ENCODE measurements around the gene SLC25A26. TPM values are rescaled to one million over a fixed set of nuclear protein-coding genes. Genes with fewer than 3 reads are reported as not detected.
A peak's percentile ranks its signal among the peaks of the same experiment; 100 is the strongest.

SLC25A26 gene, protein sequence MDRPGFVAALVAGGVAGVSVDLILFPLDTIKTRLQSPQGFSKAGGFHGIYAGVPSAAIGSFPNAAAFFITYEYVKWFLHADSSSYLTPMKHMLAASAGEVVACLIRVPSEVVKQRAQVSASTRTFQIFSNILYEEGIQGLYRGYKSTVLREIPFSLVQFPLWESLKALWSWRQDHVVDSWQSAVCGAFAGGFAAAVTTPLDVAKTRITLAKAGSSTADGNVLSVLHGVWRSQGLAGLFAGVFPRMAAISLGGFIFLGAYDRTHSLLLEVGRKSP
- total RNA-seq (ENCODE audit: low replicate concordance): 14.0 and 30.8 TPM in 2 replicates

DNA sequence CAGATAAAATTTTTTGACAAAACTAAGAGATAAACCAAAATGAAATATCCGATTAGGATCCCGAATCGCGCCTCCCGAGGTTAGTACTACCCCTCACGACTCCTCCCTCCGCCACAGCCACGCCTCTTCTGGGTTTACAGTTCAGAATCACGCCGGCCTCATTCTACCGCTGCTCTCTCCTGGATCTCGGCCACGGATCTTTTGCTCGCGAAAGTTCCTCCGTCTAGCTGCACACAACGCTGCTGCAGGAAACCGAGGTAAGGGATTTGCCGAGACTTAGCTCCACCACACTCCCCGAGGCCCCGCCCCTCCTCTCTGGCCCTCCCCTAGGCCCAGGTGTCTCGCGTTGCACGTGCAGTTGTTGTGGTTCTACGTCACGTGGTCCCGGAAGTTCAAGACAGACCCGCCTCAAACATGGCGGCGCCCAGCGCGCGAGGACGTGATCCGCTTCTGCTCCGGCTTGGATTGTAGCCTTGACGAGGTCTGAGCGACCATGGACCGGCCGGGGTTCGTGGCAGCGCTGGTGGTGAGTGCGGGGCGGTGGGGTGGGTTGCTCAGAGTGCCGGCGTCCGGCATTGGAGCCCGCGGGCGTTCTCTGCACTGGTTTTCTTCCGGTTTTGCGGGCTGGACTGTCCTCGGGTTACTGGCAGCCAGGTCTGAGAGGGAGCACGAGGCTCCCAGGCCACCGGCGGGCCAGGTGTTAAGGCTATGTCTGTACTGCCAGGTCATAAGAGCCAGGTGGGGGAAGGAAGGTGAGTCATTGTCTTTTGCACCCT, at the start of gene SLC25A26:
SLC25A26 (plus strand) TSS at position 400 of the 776 bp plus-strand sequence; CDS start at position 494, 94 bp downstream.
- TF ChIP-seq, protein P1, sequence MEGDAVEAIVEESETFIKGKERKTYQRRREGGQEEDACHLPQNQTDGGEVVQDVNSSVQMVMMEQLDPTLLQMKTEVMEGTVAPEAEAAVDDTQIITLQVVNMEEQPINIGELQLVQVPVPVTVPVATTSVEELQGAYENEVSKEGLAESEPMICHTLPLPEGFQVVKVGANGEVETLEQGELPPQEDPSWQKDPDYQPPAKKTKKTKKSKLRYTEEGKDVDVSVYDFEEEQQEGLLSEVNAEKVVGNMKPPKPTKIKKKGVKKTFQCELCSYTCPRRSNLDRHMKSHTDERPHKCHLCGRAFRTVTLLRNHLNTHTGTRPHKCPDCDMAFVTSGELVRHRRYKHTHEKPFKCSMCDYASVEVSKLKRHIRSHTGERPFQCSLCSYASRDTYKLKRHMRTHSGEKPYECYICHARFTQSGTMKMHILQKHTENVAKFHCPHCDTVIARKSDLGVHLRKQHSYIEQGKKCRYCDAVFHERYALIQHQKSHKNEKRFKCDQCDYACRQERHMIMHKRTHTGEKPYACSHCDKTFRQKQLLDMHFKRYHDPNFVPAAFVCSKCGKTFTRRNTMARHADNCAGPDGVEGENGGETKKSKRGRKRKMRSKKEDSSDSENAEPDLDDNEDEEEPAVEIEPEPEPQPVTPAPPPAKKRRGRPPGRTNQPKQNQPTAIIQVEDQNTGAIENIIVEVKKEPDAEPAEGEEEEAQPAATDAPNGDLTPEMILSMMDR (IDR thresholded peaks at IDR 0.05; ENCODE audit: insufficient read depth, low read length): no peak
- peak within 1 kb of the TSS; percentile 85 for H3K4me3 ChIP-seq (ENCODE audit: low read depth, low read length)
- DNase-seq (ENCODE audit: low read depth): peak; percentile 95

DNA sequence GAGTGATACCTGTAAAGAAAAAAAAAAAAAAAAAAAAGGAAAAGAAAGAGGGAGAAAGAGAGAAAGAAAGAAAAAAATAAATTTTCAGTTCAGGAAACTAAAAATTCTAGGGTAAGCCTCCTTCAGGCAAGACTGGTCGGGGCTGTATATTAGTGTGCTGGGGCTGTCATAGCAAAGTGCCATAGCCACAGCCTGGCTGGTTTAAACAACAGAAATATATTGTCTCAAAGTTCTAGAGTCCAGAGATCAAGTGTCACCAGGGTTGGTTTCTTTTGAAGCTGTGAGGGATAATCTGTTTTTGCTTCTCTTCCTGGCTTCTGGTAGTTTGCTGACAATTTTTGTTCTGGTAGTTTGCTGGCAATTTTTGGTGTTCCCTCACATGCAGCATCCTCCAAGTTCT, 48.4 kb upstream of the SLC25A26 start:
- TF ChIP-seq, protein P1 (IDR thresholded peaks at IDR 0.05; ENCODE audit: insufficient read depth, low read length): no peak
- DNase-seq (ENCODE audit: low read depth): no peak
- H3K4me3 ChIP-seq (ENCODE audit: low read depth, low read length): no peak overlapping the region

DNA sequence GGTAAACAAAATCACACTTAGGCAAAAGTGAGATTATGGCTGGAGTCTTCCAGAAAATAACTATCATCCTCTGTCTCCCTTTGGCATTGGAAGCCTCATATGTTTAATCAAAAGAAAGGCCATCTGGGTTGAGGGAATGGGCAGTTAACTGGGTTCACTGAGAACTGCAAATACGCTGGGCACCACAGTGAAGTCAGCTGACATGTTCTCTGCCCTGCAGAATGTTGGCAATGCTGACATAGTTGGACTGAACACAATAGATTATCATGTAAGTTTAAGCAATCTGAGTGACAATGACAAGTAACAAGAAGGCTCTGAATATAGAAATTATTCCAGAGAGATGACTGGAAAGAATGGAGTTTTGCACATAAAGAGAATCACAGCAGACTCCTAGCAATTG, 43.8 kb upstream of the SLC25A26 start:
- TF ChIP-seq, protein P1 (IDR thresholded peaks at IDR 0.05; ENCODE audit: insufficient read depth, low read length): no peak
- H3K4me3 ChIP-seq (ENCODE audit: low read depth, low read length): no peak overlapping the region
- DNase-seq (ENCODE audit: low read depth): no peak

DNA sequence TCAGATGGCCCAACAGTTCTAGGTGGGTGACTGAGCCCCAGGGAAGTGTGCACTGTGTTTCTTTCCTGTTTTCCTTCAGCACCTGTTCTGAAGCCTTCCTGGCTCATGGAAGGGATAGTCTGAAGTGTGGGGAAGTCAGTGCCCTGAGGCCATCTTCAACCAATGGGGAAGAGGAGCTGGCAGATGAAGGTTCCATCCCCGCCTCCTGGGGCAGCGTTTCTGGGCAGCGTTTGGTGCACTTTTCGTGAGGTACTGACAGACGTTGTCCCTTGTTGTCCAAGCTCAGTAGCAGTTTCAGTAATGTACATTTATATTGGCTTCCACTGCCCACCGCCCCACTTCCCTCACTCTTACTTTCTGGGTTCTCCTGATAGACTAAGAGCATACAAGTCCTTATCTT, 42.6 kb upstream of the SLC25A26 start:
- no peak for DNase-seq (ENCODE audit: low read depth)
- TF ChIP-seq, protein P1 (IDR thresholded peaks at IDR 0.05; ENCODE audit: insufficient read depth, low read length): no peak
- no peak overlapping the region for H3K4me3 ChIP-seq (ENCODE audit: low read depth, low read length)

DNA sequence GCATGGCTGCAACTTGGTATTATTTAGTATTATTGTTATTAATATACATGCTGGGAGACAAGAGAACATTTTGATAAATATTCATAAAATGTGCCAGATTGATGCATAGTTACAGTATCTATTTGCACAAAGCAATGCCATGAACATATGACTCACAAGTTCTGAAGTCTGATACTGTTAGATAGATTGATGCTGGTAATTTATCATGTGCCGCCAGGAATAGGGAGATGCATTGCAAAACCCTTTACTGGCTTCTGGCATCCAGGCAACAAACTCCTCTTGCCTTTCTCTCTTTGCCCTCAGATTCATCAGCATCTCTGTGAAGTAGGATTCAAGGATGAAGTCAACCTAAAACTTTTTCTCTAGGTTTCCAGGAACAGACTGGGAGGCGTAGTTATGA, 41.0 kb upstream of the SLC25A26 start:
- TF ChIP-seq, protein P1 (IDR thresholded peaks at IDR 0.05; ENCODE audit: insufficient read depth, low read length): no peak
- no peak overlapping the region for H3K4me3 ChIP-seq (ENCODE audit: low read depth, low read length)
- peak; percentile 49 for DNase-seq (ENCODE audit: low read depth)

DNA sequence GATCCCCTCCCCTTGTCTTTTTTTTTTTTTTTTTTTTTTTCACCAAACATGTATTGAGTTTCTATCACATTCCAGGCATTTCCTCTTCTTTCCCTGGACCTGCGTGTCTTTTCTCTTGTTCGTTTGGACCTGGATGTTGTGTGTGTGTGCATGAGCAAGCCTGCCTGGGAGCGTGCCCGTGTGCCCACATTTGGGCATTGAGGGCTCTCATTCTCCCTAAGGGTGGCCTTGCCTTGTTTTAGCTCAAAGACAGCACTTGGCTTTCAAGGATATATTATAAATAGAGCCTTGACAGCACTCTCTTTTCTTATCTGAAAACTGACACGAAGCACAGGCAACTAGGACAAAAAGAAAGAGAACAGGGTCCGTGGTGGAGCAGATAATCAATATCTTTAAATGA, 39.0 kb upstream of the SLC25A26 start:
- no peak for DNase-seq (ENCODE audit: low read depth)
- H3K4me3 ChIP-seq (ENCODE audit: low read depth, low read length): no peak overlapping the region
- TF ChIP-seq, protein P1 (IDR thresholded peaks at IDR 0.05; ENCODE audit: insufficient read depth, low read length): no peak
